ENCODE measurements around the gene KIAA0040.

Gene KIAA0040

DNA sequence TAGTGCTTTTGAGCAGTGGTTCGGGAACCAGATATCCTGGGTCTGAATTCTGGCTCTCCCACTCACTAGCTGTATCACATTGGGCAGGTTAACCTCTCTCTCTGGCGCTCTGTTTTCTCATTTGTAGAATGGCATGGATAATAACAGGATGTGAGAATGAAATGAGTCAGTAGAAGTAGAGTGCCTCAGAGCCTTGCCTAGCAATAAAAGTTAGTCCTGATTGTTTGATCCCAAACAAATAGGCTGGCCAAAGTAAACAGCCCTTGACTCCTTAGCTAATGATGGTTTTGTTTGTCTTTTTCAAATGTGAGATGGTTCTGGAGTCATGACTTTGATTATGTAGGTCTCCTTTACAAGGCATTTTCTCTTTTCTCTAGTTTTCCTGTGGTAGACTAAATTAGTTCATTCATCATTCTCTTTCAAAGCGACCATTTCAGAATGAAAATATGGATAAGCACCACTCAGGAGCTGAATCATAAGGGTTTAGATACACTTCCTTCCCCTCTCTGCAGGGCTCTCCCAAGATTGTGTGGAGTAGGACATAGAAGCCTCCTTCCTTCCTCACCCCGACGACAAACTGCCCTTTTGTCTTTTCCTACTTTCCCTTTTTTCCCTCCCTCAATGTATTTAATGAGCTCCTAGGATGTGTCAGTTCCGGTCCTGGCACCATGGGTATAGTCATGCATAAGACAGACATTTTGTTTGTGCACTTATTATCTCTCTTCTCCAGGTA is 23.1 kb downstream of the KIAA0040 start:
- DNase-seq = no peak

DNA sequence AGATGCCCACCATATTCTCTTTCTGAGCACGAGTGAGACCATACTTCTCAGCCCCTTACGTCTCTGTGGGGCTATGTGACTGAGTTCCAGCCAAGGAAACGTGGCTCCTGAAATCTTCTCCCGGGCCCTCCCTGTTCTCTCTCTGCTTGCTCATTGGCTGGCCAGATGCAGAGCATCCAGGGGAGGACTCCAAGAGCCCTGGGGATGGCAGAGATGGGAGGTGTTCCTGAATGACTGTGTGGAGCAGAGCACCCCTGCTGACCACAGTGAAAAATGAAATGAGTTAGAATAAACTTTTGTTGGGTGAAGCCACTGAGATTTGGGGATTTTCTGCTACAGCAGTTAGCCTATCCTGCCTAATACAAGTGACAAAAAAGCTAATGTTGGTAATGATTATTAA is 23.8 kb downstream of the KIAA0040 start:
- DNase-seq = no peak

DNA sequence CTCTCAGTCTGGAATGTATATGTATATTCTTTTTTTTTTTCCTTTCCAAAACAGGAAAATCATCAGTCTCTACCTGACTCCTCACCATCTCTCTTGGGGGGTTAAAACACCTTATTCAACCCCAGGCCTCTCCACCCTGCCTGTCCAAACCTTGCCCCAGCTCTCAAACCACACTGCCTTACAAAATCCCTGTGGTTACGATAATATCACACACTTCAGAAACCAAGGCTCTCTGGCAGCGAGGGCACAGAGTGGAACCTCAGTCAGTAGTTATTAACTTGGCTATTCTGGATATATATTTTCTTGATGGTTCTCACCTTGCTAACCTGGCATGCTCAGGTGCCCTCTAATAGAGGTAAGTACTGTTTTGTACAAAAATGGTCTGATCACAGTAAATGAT is 24.7 kb downstream of the KIAA0040 start:
- DNase-seq = no peak

DNA sequence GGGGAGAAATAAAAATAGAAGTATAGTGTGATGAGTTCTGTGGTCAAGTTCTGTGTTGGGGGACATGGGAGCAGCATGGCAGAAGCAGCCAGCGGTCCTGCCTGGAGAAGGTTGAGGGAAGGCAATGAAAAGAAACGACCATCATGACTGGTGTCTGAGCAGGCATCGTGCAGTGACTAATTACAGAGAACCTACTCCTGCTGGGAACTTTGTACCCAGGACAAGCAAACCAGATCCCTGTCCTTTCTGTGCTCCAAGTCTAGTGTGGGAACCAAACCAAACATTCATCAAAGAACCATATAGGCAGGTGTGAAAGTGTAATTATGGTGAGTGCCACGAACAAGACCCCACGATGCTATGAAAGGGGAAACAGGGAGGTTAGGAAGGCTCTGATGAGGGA is 25.8 kb downstream of the KIAA0040 start:
- no peak for DNase-seq

DNA sequence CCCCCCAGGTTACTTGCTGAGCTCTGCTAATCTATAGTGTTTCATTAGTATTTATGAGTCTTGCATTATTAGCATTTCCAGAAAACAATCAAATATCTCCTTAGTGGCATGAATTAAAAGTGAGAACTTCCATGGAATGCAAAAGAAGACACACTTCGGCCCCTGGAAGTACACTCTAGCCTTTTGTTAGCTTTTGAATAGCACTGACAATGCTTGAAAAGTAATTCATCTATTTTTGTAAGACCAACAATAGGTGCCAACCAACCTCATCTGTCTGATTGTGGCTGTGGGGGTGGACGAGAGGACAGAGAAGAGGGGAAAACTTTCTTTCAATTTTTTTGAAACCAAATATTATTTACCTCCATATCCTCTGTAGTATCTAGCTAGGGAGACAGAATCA is 27.8 kb downstream of the KIAA0040 start:
- DNase-seq = no peak

DNA sequence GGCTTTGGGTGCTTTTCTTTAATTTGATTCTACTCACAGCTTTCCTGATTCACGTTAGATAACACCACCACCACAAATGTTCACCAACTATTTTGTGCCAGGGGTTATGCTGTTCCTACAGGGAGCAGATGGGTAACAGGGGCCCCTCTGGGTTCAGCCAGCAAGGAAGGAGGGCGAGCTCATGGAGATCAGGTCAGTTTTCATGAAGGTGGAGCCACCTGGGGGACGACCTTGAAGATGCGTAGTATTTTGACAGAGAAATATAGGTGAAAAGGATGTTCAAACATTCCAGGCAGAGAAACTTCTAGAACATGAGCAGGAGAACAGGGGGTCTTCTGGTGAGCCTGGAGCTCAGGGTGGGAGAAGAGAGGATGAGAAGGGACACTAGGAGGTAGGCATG is 28.9 kb downstream of the KIAA0040 start:
- DNase-seq = no peak

DNA sequence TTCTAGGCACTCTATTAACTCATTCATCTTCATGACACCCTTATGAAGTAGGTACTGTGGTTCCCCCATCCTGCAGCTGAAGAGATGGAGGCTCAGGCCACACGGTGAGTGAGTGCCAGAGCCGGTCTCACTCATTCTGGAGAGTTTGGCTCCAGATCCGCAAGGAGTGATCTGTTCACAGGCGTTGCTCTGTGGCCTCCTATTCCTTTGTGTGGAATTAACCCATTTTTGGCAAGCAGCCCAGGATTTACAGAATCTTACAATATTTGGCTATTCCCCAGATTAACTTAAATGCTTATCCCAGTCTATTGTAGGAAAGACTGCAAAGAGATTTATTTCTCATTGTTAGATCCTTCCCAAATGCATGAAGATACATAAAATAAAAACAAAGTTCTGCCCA is 29.6 kb downstream of the KIAA0040 start:
- DNase-seq = no peak

DNA sequence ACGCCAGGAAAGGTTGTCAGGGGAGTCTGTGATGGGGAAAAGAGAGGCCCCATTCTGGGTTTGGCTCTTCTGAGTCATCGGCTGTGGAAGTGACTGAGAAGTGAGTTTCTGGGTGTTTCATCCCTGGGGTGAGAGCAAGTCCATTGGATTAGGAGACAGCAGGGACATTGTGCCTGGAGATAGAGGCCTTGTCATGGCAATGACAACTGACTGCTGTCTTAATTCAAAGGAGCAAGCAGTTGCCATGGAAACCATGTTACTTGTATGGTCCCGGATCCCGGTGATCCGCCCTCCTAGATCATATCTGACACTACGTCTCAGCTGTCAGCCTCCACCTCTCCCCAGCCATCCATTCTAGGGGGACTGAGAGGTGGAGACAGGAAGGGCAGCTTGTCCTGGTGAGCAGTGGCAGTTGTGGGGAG is 34.4 kb downstream of the KIAA0040 start:
- no peak for DNase-seq

DNA sequence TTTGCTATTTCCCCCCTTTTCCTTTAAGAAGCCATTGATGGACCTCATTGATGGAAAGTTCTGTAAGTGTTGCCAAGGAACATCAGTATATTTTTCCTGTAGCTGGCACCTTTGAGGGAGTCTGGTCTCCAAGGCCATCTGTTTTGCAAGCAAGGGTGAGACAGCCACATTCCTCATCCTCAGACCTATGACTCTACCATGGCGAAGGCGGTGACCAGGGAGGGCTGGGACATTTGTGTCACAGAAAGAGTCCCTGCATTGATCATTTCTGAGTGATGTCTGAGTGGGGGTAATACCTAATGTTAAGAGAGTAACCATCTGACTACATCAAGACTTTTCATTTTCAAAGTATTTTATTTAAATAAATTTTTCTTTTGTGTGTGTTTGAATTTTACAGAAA is 35.4 kb downstream of the KIAA0040 start:
- no peak for DNase-seq

DNA sequence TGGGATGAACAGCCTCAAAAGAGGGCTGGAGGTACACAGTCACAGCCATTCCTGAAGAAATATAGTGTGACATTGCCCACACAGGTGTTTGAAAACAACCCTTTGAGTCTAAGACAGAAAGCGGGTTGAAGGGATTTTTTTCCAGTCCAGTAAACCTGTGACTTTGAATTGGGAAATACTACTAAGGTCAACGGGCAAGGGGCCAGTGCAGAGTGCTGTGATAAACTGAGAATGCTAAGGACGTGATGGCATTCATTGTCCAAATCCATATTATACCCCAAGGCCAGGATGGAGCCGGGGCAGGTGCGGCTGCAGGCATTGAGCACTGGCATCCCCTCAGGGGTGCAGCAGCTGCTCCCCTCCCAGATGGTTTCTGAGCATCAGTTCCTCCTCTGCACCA is 36.6 kb downstream of the KIAA0040 start:
- no peak for DNase-seq

DNA sequence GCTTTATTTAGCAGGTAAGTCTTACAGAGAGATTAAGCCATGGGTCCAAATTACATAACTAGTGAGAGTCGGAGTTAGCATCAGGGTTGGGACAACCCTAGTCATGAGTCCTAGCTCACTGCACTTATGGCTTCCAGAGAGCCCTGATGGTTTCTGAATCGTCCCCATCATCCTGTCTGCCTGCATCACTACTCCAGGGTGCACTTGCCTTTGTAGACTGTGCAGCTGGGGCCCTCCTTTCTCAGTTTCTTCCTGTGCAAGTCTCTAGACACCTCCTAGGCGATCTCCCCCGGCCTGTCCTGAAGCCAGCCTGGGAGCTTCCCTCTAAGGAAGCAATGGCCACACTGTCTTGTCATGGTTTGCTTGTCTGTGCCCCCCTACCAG is 37.1 kb downstream of the KIAA0040 start:
- DNase-seq = no peak

DNA sequence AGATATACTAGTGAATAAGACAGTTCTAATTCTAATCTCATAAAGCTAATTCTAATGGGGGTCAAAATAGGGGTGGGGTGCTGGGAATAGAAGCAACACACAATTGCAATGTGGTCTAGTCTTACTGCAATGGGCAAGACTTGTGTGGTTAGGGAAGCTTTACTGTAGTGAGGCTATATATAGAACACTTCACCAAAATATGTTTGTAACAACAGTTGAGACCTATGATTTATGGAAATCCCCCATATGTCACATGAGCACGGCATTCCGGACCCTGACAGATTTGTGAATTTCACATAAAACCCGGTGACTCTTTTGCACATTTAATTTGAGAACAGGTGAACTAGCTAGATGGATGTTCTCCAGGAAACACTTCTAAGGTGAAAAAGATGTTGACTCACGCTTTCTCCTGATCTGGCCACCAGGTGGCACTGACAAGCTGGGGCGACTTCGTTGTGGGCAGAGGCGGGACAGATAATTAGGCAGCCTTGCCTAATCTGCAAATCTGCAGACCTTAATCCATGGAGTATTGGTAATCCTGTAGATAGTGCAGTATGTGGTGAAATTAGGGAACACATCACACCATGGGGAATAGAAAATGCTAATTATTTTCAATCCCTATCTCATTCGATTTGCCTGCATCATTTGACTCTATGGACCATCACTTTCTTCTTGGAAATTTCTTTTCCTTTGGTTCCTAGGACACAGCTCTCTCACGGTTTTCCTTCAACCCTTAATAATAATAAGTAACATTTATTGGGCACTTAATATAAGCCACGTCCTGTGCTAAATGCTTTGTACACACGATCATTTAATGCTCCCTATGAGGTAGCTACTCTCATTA is 37.7 kb downstream of the KIAA0040 start:
- DNase-seq = peak; percentile 90

DNA sequence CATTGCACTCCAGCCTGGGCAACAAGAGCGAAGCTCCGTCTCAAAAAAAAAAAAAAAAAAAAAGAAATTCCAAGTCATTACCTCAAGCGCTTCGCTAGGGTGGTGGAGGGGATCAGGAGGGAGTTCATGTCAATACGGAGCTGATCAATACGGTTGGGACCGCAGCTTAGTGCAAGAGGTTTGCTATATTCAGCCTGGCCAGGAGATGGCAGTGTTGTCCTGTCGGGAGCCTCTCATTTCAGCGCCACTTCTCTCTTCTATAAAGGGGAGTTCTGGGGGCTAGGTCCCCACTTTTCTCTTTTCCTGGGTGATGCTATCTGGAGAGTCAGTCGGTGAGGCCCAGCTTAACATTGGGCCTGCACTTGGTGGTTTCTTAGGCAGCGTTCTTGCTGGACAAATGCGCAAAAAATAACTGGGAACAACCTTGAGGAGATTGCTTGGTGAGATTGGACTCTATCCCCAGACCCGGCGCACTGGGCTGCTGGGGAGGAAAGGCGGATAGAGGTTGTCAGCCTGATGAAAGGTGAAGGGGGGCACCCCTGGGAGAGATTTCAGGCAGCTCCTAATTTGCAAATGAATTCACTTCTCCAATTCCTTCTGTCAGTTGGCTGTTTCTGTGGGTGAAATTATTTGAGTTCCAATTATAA is 40.4 kb downstream of the KIAA0040 start:
- peak; percentile 88 for DNase-seq

DNA sequence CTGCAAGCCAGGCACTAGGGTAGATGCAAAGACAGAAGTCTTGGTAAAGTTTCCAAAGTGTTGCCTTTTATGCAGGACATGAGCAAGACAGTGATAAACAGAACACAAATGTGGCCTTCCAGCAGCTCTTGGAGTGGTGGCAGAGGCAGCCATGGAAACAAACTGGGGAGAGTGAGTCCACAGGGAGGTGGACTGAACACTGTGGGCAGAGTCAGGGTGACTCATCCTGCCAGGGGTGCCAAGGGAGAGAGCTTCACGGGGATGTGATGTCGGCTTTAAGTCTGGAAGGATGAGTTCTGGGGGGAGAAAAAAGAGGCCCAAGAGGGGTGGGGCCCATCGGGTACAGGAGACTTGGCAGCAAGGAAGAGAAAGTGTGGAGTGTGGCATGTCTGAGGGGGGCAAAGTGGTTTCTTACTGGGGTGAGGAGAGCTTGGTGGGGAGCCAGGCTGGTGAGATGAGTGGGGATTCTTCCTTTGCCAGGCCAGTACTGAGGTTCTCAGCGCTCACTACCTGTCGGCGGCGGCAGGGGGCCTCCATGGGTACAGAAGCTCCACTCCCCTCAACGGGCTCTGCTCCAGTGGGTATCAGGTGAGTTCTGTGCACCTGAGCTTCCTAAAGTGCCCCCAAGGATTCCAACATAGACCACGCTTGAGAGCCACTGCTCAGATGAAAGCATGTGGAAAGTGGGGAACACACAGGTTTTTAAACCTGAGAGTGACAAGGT is 41.8 kb downstream of the KIAA0040 start:
- DNase-seq = no peak

DNA sequence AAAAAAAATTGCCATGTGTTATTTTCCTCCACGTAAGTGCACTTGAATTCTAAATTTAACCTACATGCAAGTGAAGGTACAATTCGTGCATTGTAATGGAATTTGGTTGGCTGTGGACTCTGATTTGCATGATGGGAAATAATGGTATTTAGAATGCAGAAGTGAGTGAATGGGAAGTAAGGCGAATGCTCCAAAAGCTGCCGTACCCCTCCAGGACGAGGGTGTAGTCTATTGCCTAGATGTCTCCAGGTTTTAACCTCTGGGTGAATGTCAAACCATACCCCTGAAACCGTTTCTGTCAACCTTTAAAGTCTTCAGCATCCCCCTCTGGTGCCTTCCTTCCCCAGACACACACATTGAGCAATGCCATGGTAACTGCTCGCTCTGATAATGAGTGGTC is 44.5 kb downstream of the KIAA0040 start:
- no peak for DNase-seq

DNA sequence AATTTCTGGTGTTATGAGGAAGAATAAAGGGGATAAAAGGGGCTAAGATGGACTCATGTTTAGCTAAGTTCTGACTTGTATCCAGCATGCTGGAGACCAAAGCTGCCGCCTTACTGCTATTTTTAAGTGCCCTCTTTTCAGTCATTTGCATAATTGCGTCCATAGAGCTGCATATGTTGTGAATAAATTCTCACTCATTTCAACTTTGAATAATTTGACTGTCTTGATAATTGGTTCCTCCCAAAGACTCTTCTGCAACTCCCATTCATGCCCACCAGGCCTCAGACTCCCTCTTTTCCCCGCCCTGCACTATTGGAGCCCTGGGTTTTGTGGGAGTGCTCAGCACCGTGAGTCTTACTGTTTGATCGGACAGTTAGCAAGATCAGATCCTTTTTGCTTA is 45.0 kb downstream of the KIAA0040 start:
- DNase-seq = no peak

DNA sequence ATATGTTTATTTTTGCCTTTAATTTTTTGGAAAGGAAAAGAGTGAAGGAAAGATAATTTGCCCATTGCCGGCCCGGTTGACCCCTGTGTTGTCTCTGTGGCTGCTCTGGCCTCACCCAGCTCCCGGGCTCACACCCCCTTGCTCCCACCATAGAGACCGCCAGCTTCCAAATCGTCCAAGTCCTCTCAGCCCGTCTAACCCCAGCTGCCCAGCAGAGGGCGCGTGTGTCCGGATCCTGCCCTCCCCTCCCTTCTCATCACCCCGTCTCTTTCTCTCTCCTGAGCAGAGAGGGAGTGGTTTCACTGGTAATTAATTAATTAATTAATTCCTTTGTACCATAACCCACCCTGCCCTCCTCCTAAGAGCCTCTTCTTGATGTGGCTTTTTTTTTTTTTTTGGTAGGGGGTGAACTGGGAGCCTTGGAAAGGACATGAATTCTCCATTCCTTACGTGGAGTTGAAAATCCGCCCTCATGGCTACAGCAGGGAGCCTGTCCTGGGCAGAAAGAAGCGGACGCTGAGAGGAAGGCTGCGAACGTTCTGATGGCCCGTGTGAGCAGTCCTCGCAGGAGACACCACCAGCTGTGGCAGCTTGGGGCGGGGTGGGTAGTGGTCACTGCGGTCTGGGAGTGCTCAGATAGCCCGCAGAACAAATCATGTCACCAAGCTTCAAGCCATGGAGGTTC is 45.9 kb downstream of the KIAA0040 start:
- DNase-seq = peak; percentile 87

DNA sequence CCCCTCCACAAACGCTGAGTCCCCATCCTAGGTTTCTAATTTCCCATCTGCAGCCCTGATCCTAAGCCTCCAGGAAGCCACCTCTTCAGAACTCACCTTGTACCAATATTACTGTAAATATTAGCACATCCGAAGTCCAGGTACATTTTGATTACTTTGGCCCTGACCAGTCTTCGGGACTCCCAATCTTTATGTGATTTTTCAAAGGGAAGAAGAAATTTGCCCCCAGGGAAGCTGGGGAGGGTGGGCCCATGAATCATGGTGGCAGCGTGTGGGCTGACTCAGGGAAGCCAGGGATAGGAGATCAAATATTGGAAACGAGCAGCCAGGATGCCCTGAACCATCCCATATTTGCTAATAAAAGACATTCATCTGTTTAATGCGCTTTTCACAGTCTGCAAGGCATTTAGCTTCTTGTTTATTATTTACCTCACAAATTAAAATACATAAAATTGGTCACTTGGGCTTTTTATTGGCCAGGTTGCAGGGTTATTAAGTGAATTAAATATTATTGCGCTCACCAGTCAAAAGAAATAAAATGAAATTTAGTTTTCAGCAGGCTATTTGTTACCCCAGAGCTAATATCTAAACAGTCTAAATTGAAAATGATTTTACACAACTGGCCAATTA is 46.6 kb downstream of the KIAA0040 start:
- DNase-seq = no peak

DNA sequence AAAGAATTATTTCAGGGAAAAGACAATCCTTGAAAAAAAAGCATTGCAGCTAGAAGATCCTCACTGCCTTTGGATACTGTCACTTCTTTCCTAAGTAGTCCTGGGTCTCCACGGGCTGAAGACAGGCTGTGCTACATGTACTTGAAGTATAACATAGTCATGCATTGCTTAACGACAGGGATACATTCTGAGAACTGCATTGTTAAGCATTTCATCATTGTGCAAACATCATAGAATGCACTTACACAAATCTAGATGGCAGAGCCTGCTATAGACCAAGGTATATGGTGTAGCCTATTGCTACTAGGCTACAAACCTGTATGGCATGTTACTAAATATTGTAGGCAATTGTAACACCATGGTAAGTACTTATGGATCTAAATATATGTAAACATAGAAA is 54.0 kb downstream of the KIAA0040 start:
- no peak for DNase-seq

DNA sequence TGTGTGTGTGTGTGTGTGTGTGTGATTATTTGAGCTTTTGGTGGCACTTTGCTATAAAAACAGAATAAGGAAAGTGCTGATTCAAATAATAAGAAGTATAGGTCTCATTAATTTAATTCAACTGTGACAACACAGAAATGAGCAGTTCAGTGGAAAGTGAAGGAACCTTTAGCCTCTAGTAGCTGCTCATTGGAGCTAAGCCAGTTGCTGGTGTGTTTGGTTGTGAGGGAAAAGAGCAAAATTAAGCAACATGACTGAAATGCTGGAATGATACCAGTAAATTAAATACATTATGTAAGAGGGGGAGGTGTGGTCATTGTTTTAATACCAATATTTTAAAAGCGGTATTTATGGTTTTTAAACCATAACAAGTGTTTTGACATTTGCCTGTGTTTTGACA is 55.2 kb downstream of the KIAA0040 start:
- DNase-seq = no peak

DNA sequence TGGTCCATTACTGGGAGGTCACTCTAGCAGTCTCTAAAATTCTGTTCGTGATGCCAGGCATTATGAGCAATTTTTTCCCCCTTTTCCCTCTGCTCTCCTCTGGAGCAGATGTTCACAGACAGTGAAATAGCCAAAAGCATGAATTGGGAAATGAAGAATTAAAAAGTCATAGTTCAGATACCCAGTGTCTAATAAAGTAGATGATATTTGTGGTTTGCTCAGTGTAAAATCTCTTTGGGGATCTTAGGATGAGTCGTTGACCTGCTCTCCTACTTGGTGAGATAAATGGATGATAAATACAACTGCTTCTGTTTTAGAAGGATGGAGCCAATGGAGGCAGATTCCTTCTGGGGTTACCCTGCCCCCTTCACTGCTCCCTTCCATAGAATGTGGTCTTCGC is 56.3 kb downstream of the KIAA0040 start:
- DNase-seq = no peak

DNA sequence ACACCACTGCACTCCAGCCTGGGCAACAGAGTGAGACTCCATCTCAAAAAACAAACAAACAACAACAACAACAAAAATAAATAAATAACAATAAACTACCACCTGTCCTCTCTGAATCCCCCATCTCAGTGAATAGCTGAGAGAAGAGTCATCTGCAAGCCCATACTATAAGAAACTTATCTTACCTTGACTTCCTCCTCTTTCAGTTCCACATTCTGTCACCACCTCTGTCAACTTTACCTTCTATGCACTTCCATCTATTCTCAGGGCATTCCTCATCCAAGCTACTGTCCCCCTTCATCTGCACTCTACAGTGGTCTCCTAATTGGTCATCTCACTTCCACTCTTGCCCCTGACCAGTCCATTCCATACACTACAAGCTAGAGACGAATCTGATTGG is 58.1 kb downstream of the KIAA0040 start:
- DNase-seq = no peak

All from activated CD8-positive, alpha-beta memory T cell treated with anti-CD3 and anti-CD28 coated beads for 24 hours (primary cell).